ENCODE results near the gene FAM131C. TPM values are rescaled to one million over a fixed set of nuclear protein-coding genes. Genes with fewer than 3 reads are reported as not detected.

FAM131C gene
- total RNA-seq, 1 donor from 2014 or later, result 1.1 TPM

DNA sequence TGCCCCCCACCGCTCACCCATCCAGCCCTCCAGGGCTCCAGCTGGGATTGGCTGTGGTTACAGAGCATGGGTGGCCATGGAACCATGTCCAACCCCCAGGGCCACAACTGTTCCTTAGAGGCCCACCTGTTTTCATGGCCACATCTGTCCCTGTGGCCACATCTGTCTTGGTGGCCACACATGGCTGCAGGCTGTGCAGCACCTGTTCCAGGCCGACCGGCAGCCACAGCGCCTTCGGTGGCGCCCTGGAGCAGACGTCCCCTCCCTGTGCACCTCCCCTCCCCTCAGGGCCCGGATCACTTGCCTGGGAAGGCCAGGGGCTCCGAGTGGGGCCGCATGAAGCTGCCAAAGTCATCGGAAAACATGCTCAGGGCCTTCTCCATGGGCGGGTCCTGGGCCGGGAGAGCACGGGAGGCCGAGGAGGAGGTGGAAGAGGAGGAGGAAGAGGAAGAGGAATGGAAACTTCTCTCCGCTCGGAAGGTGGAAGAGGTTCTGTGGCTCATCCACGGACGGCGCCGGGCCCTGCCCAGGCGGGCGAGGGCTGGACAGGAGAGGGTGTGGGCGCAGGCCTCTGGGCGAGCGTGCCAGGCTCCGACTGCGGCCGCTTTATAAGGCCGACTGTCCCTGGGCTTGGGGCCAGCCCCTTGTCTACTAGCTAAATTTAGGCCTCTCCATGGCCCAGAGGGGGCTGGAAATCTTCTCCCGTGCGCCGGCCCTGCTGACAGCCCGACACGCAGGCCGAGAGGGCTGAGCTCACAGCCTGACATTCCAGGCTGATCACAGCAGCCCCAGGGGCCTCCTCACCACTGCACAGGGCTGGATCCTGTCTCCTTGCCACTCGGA lies 55.8 kb downstream of the FAM131C start, which contains the start of gene HSPB7:
HSPB7 (minus strand) TSS at position 583 of the 843 bp plus-strand sequence; CDS start at position 503, 80 bp downstream.
- no peaks in the 10 kb centered on the region for H3K36me3 Mint-ChIP-seq (ENCODE audit: unreplicated experiment)
- H3K27ac Mint-ChIP-seq (ENCODE audit: unreplicated experiment), result peak within 1 kb of the TSS; percentile 78
- H3K9me3 Mint-ChIP-seq (ENCODE audit: unreplicated experiment), result peaks cover 11% of the 10 kb centered on the region
- H3K27me3 Mint-ChIP-seq (ENCODE audit: unreplicated experiment), result peaks cover 8% of the 10 kb centered on the region
- peak within 1 kb of the TSS; percentile 15 for H3K4me3 Mint-ChIP-seq (ENCODE audit: unreplicated experiment)
- no peak for TF ChIP-seq CTCF (IDR thresholded peaks at IDR 0.05; ENCODE audit: partially characterized antibody, unreplicated experiment)
- peaks cover 23% of the 10 kb centered on the region for H3K4me1 Mint-ChIP-seq (ENCODE audit: low read depth, unreplicated experiment)
- peak; percentile 69 for DNase-seq

GRCh38 chr1:16017076-16017460 lies 56.4 kb downstream of the FAM131C start:
- no peaks in the 10 kb centered on the region for H3K36me3 Mint-ChIP-seq (ENCODE audit: unreplicated experiment)
- no peak for DNase-seq
- no peak for TF ChIP-seq CTCF (IDR thresholded peaks at IDR 0.05; ENCODE audit: partially characterized antibody, unreplicated experiment)
- peaks cover 8% of the 10 kb centered on the region for H3K27me3 Mint-ChIP-seq (ENCODE audit: unreplicated experiment)
- peaks cover 11% of the 10 kb centered on the region for H3K9me3 Mint-ChIP-seq (ENCODE audit: unreplicated experiment)
- no peak overlapping the region for H3K27ac Mint-ChIP-seq (ENCODE audit: unreplicated experiment)
- H3K4me3 Mint-ChIP-seq (ENCODE audit: unreplicated experiment), result no peak overlapping the region
- peaks cover 21% of the 10 kb centered on the region for H3K4me1 Mint-ChIP-seq (ENCODE audit: low read depth, unreplicated experiment)

- Mint-ChIP-seq H3K27ac (ENCODE audit: unreplicated experiment) (no peak overlapping the region), H3K9me3 (ENCODE audit: unreplicated experiment) (peaks cover 11% of the 10 kb centered on the region), H3K4me3 (ENCODE audit: unreplicated experiment) (no peak overlapping the region), H3K27me3 (ENCODE audit: unreplicated experiment) (peaks cover 4% of the 10 kb centered on the region), H3K4me1 (ENCODE audit: low read depth, unreplicated experiment) (peaks cover 15% of the 10 kb centered on the region), H3K36me3 (ENCODE audit: unreplicated experiment) (no peaks in the 10 kb centered on the region)
- DNase-seq, result no peak
- no peak for TF ChIP-seq CTCF (IDR thresholded peaks at IDR 0.05; ENCODE audit: partially characterized antibody, unreplicated experiment)
Observed at GRCh38 chr1:16015960-16016901, 57.2 kb downstream of the FAM131C start.

- Mint-ChIP-seq H3K9me3 (ENCODE audit: unreplicated experiment) (peaks cover 11% of the 10 kb centered on the region), H3K4me1 (ENCODE audit: low read depth, unreplicated experiment) (peaks cover 15% of the 10 kb centered on the region), H3K27me3 (ENCODE audit: unreplicated experiment) (peaks cover 4% of the 10 kb centered on the region), H3K27ac (ENCODE audit: unreplicated experiment) (no peak overlapping the region), H3K4me3 (ENCODE audit: unreplicated experiment) (no peak overlapping the region), H3K36me3 (ENCODE audit: unreplicated experiment) (no peaks in the 10 kb centered on the region)
- no peak for DNase-seq
- no peak for TF ChIP-seq CTCF (IDR thresholded peaks at IDR 0.05; ENCODE audit: partially characterized antibody, unreplicated experiment)
Observed at GRCh38 chr1:16015491-16015890, 58.0 kb downstream of the FAM131C start.
